DND-41 (cell line): ENCODE measurements around the gene CDC14A.

Source experiments
- CTCF ChIP-seq: IDR thresholded peaks from 2 replicates; pipeline ENCODE4 v1.5.1; 2012; ENCODE audit warnings: borderline replicate concordance, low read length, moderate library complexity, mild to moderate bottlenecking; ENCODE audit not compliant: poor library complexity, severe bottlenecking; ENCODE audit errors: extremely low read depth
- EZH2 ChIP-seq: IDR thresholded peaks from 3 replicates; pipeline ENCODE4 v1.6.1; 2012; ENCODE audit warnings: borderline replicate concordance, low read depth, mild to moderate bottlenecking, moderate library complexity, low read length, inconsistent platforms; ENCODE audit not compliant: severe bottlenecking

DNA sequence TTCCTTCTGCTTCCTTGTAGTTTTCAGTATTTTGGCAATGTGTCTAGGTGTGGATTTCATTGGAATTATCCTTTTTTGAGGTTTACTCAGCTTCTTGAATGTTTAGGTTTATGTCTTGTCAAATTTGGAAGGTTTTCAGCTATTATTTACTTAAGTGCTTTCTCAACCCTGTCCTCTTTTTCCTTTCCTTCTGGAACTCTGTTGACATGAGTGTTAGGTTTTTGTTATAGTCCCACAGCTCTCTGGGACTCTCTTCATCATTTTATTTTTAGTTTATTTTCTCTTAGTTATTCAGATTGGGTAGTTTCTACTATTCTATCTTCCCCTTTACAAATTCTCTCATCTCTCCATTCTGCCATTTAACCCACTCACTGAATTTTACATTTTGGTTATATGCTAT, 122.5 kb downstream of the CDC14A start:
- TF ChIP-seq CTCF (no peak), EZH2 (no peak)
